IPS-18a (cell line): Measurements from ENCODE around the gene TBC1D16.

Source experiments
- H3K27ac ChIP-seq: one replicate; pipeline ENCODE4 v1.5.1; 2013; ENCODE audit warnings: low read length
- H3K27me3 ChIP-seq: one replicate; pipeline ENCODE4 v1.6.1; 2013; ENCODE audit warnings: mild to moderate bottlenecking, low read length; ENCODE audit not compliant: control insufficient read depth, insufficient read depth
- H3K36me3 ChIP-seq: one replicate; pipeline ENCODE4 v1.6.1; 2013; ENCODE audit warnings: low read depth, low read length; ENCODE audit not compliant: control insufficient read depth
- H3K4me1 ChIP-seq: one replicate; pipeline ENCODE4 v1.6.1; 2013; ENCODE audit warnings: low read depth, low read length; ENCODE audit not compliant: control insufficient read depth
- H3K4me3 ChIP-seq: one replicate; pipeline ENCODE4 v1.5.1; 2013; ENCODE audit warnings: low read length
- H3K9ac ChIP-seq: one replicate; pipeline ENCODE4 v1.6.1; 2013; ENCODE audit warnings: mild to moderate bottlenecking, low read length, moderate library complexity
- H3K9me3 ChIP-seq: one replicate; pipeline ENCODE4 v1.6.1; 2013; ENCODE audit warnings: low read depth, low read length; ENCODE audit not compliant: control insufficient read depth

The TBC1D16 gene

DNA sequence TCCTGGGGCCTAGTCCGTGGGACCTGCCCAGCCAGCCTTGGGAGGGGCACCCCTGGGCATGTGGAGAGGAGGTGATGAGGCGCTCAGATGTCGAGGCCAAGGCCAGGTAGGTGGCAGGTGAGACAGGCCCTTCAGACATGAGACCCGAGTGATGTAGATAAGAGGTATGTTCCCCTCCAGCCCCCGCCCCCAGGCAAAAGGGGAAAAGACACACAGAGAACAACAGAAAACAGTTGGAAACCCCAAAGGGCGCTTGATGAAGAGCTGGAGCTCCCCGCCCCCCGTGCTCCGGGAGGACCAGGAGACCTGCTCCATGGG is 101.1 kb downstream of the TBC1D16 start:
- Histone ChIP-seq H3K36me3 (peaks cover 3% of the 10 kb centered on the region), H3K9me3 (no peaks in the 10 kb centered on the region), H3K4me3 (no peak overlapping the region), H3K27ac (no peak overlapping the region), H3K9ac (no peak overlapping the region), H3K4me1 (peaks cover 32% of the 10 kb centered on the region), H3K27me3 (peaks cover 7% of the 10 kb centered on the region)

DNA sequence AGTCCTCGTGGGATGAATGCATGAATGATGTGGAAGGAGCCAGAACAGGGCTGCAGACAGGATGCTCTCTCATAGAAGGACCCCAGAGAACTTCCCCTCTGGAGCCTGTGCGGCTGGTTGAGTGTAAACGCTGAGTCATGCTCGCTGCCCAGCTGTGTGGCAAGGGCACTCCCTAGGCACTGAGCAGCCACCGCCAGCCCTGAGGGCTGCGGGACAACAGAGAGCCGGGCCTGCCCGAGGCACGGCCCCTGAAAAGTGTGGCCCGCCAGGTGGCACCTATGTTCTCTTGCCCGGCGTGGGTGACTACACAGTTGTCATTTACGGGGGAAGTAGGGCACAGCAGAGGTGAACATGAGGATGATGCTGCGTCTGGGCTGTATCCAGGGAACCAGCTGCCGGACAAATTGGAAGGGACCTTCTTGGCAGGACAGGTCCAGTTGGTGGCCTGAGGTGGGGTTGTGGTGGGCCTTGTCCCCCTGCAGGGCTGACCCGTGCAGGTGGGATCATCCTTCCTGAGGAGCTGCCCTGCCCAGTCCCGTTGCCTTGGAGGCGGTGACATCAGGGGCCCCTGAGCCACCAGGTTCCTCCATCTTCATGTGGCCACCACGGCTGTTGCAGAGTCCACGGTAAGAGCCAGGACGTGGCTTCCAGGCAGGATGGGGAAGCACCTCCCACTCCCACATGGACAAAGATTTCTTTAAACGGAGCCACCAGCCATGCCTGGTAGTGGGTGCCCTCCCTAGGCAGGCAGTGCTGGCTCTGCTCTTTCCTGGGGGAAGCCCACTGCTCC is 101.6 kb downstream of the TBC1D16 start:
- H3K27me3 ChIP-seq = peaks cover 7% of the 10 kb centered on the region
- peaks cover 32% of the 10 kb centered on the region for H3K4me1 ChIP-seq
- no peaks in the 10 kb centered on the region for H3K36me3 ChIP-seq
- no peak overlapping the region for H3K9ac ChIP-seq
- H3K4me3 ChIP-seq = no peak overlapping the region
- no peak overlapping the region for H3K27ac ChIP-seq
- H3K9me3 ChIP-seq = no peaks in the 10 kb centered on the region

DNA sequence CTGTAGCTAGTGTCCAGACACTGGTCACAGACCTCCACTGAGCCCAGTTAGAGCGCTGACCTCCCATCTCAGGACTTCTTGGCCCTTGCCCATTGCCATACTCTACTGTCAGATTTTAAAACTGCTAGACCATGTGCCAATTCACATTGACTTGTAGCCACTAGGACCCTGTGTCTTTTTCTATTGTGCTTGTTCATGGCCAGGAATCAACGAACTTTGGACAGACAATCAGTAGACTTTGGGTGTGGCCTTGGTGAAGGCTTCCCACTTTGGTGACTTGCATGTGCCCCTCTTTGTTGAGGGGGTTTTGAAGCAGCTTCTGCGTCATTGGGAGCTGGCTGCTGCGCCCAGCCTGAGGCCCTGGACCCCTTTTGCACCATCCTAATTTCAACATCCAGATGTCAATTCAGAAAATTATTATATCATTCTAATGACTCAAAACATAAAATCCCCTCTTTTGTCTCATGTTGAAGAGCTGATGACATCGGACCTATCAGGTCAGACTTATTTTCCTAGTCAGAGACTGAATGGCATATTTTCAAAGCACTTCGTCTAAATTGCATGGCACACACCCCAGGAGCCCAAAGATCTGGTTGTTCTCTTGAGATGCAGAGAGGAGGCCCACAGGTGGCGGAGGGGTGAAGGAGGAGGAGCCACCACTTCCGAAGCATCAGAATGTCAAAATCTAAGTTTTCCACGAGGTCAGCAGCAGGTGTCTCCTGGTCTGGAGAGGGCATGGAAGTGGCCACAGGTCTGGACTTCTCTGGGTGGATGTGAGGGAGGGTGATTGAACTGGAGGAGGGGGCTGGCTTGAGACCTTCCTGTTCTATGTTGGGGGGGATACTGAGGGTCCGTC is 103.0 kb downstream of the TBC1D16 start:
- Histone ChIP-seq H3K27me3 (peaks cover 7% of the 10 kb centered on the region), H3K27ac (no peak overlapping the region), H3K4me1 (peaks cover 28% of the 10 kb centered on the region), H3K9ac (no peak overlapping the region), H3K9me3 (no peaks in the 10 kb centered on the region), H3K36me3 (no peaks in the 10 kb centered on the region), H3K4me3 (no peak overlapping the region)

DNA sequence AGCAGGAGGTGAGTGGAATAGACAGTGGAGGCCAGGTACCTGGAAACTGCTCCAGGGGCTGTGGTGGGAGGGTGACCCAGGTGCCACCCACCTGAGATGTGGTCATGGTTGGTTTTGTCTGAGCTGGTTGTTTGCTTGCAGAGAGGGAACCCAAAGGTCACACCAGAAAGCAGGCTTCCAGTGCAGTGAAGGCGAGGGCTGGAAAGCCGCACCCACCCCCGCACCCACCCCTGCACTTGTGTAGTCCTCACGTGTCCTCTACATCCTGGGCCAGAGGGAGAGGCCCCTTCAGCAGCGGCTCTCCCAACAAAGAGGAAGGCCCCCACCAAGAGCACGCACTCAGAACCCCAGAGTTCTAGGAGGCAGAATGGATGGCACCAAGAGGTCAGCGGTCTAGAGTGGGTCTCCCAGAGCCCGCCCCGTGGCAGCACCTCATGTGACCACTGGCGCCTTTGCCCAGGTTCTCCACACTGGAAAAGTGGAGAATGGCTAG is 103.8 kb downstream of the TBC1D16 start:
- Histone ChIP-seq H3K9me3 (no peaks in the 10 kb centered on the region), H3K27me3 (peaks cover 7% of the 10 kb centered on the region), H3K36me3 (no peaks in the 10 kb centered on the region), H3K4me1 (peaks cover 25% of the 10 kb centered on the region), H3K4me3 (no peak overlapping the region), H3K27ac (no peak overlapping the region), H3K9ac (no peak overlapping the region)

DNA sequence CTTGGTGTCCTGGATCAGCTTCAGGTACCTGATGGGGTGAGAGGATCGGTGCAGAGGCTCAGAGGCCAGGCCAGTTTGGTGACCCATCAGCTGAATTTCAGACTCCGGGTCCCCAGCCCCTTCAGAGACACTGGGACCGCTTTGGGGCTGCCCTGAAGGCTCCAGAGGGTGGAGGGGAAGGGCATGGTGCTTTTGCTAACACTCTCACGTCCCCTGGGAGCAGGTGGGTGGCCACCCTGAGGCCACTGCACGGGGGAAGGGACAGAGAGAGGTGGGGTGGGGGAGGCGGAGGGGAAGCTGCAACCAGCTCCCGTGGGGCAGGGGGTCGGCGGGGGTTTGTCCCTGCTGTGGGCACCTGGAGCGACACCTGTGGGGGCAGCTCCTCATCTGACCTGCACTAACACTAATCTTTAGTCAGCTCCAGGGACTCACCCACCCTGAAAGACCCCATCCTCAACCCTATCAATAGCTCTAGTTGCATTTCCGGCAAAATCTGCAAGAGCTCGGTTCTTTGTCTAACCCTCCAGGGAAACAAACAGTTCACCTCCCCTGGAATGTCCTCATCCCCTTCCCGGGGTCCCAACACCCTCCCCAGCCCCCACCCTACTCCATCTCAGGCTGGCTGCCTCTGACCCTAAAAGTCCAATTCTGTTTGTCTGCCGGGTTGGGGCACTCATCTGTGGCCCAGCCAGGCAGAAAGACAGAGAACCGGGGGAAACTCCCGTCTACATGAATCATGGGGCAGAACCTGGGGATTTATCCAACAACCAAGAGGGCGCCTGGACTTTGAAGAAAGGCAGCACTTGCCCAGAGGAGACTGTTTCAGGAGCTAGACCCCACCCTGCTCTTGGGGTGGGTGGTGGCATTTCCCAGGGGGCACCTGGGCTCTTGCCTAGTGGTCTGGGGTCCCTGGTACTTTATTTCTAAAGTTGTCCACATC is 104.5 kb downstream of the TBC1D16 start:
- H3K4me3 ChIP-seq = peak overlapping the region; percentile 64
- H3K4me1 ChIP-seq = peaks cover 25% of the 10 kb centered on the region
- H3K9ac ChIP-seq = no peak overlapping the region
- peaks cover 7% of the 10 kb centered on the region for H3K27me3 ChIP-seq
- no peaks in the 10 kb centered on the region for H3K9me3 ChIP-seq
- no peak overlapping the region for H3K27ac ChIP-seq
- H3K36me3 ChIP-seq = no peaks in the 10 kb centered on the region

DNA sequence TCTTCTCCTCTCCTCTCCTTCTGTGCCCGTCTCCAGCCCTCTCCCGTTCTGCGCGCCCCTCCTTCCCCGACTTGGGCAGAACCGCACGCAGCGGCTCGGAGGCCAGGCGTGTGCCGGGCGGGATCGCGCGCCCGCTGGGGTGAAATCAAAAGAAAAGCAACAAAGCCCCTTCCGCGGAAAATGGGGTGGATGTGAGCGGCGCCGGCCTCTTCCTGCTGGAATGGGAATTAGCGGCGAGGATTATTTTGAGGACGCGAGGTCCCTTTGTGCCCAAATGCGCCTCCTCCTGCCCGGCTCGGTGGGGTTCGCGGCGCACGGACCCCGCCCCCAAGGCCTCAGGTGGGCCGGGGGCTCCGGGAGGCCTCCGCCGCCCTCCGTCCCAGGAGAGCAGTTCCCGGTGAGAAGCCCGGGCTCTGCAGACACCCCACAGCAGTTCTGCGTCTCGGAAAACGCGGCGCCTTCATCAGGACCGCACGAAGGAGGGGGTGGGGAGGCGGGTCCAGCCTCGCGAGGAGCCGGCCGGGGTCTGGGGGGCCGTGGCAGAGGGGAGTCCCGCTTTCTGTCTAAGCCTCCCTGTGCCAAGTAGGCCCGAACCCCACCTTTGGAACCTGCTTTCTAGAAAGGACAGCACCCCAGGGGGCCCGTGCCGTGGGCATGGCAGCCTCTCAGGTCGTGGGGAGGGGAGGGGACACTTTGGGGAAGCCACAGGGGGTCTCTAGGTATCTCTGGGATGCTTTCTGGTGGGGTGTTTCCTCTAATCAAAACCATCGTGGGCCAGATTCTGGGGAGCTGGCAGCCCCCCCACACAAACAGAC is 105.4 kb downstream of the TBC1D16 start:
- Histone ChIP-seq H3K9me3 (no peaks in the 10 kb centered on the region), H3K27ac (no peak overlapping the region), H3K4me1 (peaks cover 25% of the 10 kb centered on the region), H3K4me3 (peak overlapping the region; percentile 64), H3K36me3 (no peaks in the 10 kb centered on the region), H3K9ac (peak overlapping the region; percentile 38), H3K27me3 (peaks cover 7% of the 10 kb centered on the region)

DNA sequence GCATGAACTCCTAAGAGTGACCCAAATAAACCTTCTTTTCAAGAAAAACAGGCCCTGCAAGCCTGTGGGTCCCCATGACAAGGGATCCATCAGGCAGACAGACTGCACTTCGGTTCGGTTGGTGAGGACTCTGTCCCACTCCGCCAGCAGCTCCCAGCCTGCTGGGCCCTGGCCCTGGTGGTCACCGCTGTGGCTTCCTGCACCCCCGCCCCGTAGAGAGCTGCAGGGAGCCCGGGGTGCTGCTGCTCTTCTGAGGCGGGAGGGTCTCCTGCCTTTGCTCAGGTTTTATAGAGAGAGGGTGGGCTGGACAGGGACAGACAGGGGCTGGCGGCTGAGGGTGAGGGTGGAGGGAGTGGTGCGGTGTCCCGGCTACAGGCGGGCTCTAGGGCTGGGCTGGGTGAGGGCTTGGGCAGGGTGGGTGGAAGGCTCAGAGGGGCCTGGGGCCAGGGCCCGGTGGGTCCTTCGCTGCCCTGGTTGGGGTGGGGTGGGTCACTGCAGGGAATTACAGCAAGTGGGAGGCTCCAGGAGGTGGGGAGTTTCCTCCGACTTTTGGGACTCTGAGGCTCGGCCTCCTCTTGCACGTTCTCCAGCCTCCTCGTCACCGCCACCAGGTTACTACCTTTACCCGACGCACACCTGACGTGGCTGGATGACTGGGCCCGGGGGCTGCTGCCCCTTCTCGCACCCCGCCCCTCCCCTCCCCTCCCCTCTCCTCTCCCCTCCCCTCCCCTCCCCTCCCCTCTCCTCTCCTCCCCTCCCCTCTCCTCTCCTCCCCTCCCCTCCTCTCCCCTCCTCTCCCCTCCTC is 106.2 kb downstream of the TBC1D16 start:
- Histone ChIP-seq H3K27ac (no peak overlapping the region), H3K27me3 (peaks cover 7% of the 10 kb centered on the region), H3K4me3 (no peak overlapping the region)

DNA sequence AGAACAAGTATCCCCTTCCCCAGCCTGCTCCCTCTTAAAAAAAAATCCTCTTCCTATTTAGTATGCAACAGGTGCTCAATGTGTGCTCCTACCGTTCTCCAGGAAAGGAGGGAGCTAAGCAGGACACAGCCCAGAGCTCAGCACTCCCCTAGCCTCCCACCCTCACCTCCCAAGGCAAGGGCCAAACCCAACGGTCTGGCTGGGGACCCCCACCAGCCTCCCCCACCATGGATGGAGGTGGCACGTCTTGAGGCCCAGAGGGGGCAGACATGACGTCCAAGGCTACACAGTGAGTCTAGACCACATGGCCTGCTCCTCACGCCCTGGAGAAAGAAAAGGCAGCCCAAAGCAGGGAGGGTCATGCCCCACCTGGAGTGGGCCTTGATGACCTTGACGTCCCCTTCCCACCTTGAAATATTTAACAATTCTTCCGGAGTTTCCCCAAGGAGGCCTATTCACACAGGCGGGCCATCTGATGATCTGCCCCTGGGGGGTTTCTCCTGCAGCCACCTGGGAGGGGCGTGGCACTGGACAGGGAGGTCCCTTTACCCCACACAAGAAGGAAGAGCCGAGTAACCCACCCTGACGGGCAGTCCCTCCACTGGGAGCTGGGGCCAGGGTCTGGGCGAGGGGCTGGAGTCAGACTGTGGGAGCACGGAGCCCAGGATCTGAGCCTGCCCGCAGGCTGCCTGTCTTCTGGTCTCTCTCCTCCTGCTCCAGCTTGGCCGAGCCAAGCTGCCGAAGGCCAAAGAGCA is 107.0 kb downstream of the TBC1D16 start:
- peaks cover 25% of the 10 kb centered on the region for H3K4me1 ChIP-seq
- H3K36me3 ChIP-seq = no peaks in the 10 kb centered on the region
- H3K9ac ChIP-seq = no peak overlapping the region
- H3K9me3 ChIP-seq = no peaks in the 10 kb centered on the region
- H3K27me3 ChIP-seq = peaks cover 7% of the 10 kb centered on the region
- no peak overlapping the region for H3K4me3 ChIP-seq
- H3K27ac ChIP-seq = no peak overlapping the region

More for the DNA sequence above, 106.2 kb downstream of the TBC1D16 start:
- H3K36me3 ChIP-seq = no peaks in the 10 kb centered on the region
- no peaks in the 10 kb centered on the region for H3K9me3 ChIP-seq
- H3K4me1 ChIP-seq = peaks cover 25% of the 10 kb centered on the region
- H3K9ac ChIP-seq = no peak overlapping the region

DNA sequence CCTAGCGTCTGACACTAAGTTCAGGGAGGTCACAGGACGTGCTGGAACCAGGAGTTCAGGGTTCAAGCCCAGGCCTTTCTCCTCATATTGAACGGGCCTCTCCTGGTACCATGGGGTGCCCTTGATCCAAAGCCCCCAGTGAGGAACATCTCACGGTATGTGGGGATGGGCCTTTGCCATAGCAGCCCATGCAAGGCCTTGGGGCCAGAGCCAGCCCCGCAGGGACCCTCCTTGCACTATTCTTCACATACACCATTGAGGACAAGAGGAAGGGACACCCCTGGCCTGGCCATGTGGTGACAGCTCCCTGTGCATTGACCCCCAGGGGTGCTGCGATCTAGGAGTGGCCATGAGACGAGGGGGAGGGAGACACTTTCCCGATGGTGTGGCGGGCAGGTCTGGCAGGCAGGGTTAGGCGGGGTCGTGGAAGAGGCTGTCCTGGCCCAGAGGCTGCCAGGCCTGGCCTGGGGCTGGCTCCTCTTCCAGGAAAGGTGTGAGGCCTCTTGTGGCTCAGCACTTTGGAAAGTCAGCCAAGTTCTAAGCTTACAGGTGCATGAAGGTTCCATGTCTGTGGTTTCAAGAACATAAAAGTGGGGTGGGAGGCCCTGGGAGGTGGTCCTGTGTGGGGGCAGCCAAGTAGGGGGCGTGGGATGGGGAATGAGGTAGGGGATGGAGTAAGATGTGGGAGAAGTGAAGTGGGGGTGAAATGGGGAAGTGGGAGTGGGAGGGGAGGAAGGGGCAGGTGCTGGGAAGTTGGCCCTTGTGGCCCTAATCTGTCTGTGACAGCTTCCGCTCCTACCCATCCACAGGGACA is 107.8 kb downstream of the TBC1D16 start:
- no peak overlapping the region for H3K9ac ChIP-seq

More for the DNA sequence above, 107.8 kb downstream of the TBC1D16 start:
- H3K27ac ChIP-seq = no peak overlapping the region
- no peak overlapping the region for H3K4me3 ChIP-seq
- peaks cover 7% of the 10 kb centered on the region for H3K27me3 ChIP-seq
- H3K36me3 ChIP-seq = no peaks in the 10 kb centered on the region
- H3K4me1 ChIP-seq = peaks cover 18% of the 10 kb centered on the region
- H3K9me3 ChIP-seq = no peaks in the 10 kb centered on the region
